Liver (tissue), 9 donors: ENCODE measurements around the gene WDR45. TPM values are rescaled to one million over a fixed set of nuclear protein-coding genes. Genes with fewer than 3 reads are reported as not detected.

ENCODE experiments used
- DNase-seq: peaks from one replicate; pipeline ENCODE4 v3.0.0-alpha.2; 2017; ENCODE audit warnings: low spot score
- H3K27ac ChIP-seq, 2 donors: one replicate each; pipeline ENCODE4 v1.7.0; 2013; ENCODE audit warnings: inconsistent platforms in 2 of 2, low read length in 2 of 2, control low read depth in 1 of 2, low read depth in 1 of 2, mild to moderate bottlenecking in 1 of 2
- H3K27me3 ChIP-seq, 4 donors: one replicate each; pipeline versions ENCODE4 v1.6.1 to v1.7.0; 2013; ENCODE audit warnings: low read length in 3 of 4, inconsistent platforms in 1 of 4, mild to moderate bottlenecking in 1 of 4, moderate library complexity in 1 of 4; ENCODE audit not compliant: control insufficient read depth in 4 of 4, insufficient read depth in 4 of 4
- H3K36me3 ChIP-seq, 4 donors: one replicate each; pipeline versions ENCODE4 v1.6.1 to v1.7.0; 2013; ENCODE audit warnings: low read length in 3 of 4, mild to moderate bottlenecking in 3 of 4, low read depth in 1 of 4, moderate library complexity in 1 of 4; ENCODE audit not compliant: control insufficient read depth in 4 of 4, insufficient read depth in 3 of 4
- H3K4me1 ChIP-seq, 4 donors: one replicate each; pipeline versions ENCODE4 v1.6.1 to v1.7.0; 2013; ENCODE audit warnings: low read length in 3 of 4, mild to moderate bottlenecking in 3 of 4, moderate library complexity in 1 of 4; ENCODE audit not compliant: control insufficient read depth in 4 of 4, insufficient read depth in 4 of 4
- H3K4me3 ChIP-seq, 3 donors: one replicate each; pipeline versions ENCODE4 v1.6.1 to v1.7.0; 2013; ENCODE audit warnings: low read length in 3 of 3, control low read depth in 1 of 3, low read depth in 1 of 3, mild to moderate bottlenecking in 1 of 3
- H3K9ac ChIP-seq, 2 donors: one replicate each; pipeline ENCODE4 v1.7.0; 2013; ENCODE audit warnings: low read length in 2 of 2, mild to moderate bottlenecking in 2 of 2, moderate library complexity in 2 of 2, control low read depth in 1 of 2, low read depth in 1 of 2
- H3K9me3 ChIP-seq, 4 donors: one replicate each; pipeline versions ENCODE4 v1.6.1 to v1.7.0; 2013; ENCODE audit warnings: low read length in 3 of 4; ENCODE audit not compliant: control insufficient read depth in 4 of 4
- EGR1 ChIP-seq, 2 donors: IDR thresholded peaks; 2 replicates each; pipeline ENCODE4 v1.6.1; 2016 to 2018; ENCODE audit warnings: antibody characterized with exemption in 2 of 2, low read depth in 2 of 2
- FOXA1 ChIP-seq: IDR thresholded peaks from 2 replicates; pipeline ENCODE4 v1.6.1; 2016; ENCODE audit warnings: antibody characterized with exemption
- FOXA2 ChIP-seq: IDR thresholded peaks from 2 replicates; pipeline ENCODE4 v1.6.1; 2016; ENCODE audit warnings: antibody characterized with exemption
- GABPA ChIP-seq, 2 donors: IDR thresholded peaks in 1 of 2; conservative IDR thresholded peaks in 1 of 2; 2 replicates each; pipeline ENCODE4 v1.6.1; 2016; ENCODE audit warnings: antibody characterized with exemption in 2 of 2, mild to moderate bottlenecking in 1 of 2, moderate library complexity in 1 of 2
- HNF4A ChIP-seq, 2 donors: conservative IDR thresholded peaks; 2 replicates each; pipeline ENCODE4 v1.6.1; 2016; ENCODE audit warnings: antibody characterized with exemption in 2 of 2, mild to moderate bottlenecking in 2 of 2
- HNF4G ChIP-seq: IDR thresholded peaks from 2 replicates; pipeline ENCODE4 v1.6.1; 2016; ENCODE audit warnings: antibody characterized with exemption
- JUND ChIP-seq, 2 donors: IDR thresholded peaks; 2 replicates each; pipeline ENCODE4 v1.6.1; 2016; ENCODE audit warnings: antibody characterized with exemption in 2 of 2
- NR2F2 ChIP-seq: IDR thresholded peaks from 2 replicates; pipeline ENCODE4 v1.6.1; 2016; ENCODE audit warnings: antibody characterized with exemption
- RAD21 ChIP-seq, 2 donors: IDR thresholded peaks; 2 replicates each; pipeline ENCODE4 v1.6.1; 2016; ENCODE audit warnings: antibody characterized with exemption in 2 of 2, mild to moderate bottlenecking in 2 of 2
- RXRA ChIP-seq, 2 donors: IDR thresholded peaks; 2 replicates each; pipeline ENCODE4 v1.6.1; 2017 to 2018; ENCODE audit warnings: antibody characterized with exemption in 2 of 2, mild to moderate bottlenecking in 1 of 2
- SP1 ChIP-seq: IDR thresholded peaks from 2 replicates; pipeline ENCODE4 v1.6.1; 2018; ENCODE audit warnings: antibody characterized with exemption, mild to moderate bottlenecking
- YY1 ChIP-seq: IDR thresholded peaks from 2 replicates; pipeline ENCODE4 v1.6.1; 2016; ENCODE audit warnings: antibody characterized with exemption, mild to moderate bottlenecking
- WGBS: extraction: QIAGEN DNeasy Blood & Tissue Kit; methylation state at CpG from one replicate; pipeline ENCODE4 v1.1.7; 2013; 5-methylcytosine and 5-hydroxymethylcytosine counted together
- polyA plus RNA-seq, 2 donors: library from polyadenylated mRNA; stranded (reverse) in 1 of 2; unstranded in 1 of 2; fragments of 200-250 nt in 1 of 2; fragments of >200 nt in 1 of 2; fragmentation: Nextera tagmentation in 1 of 2; extraction: Ambion mirVana in 1 of 2; gene quantifications; one replicate each; pipeline versions ENCODE4 v1.2.1 to v1.2.3, GENCODE V29; 2013 to 2015
- total RNA-seq, 2 donors: library from RNA; depleted of rRNA; stranded (reverse); fragments of >200 nt; gene quantifications; one replicate each; pipeline ENCODE4 v1.2.3, GENCODE V29; 2014
- TF ChIP-seq, protein P1 (sequence below): IDR thresholded peaks from 2 replicates; pipeline ENCODE4 v1.6.1; 2016; ENCODE audit warnings: antibody characterized with exemption
- TF ChIP-seq, protein P2 (sequence below): fragments of 150-350 bp; IDR thresholded peaks from 2 replicates; pipeline ENCODE4 v1.5.1; 2017; ENCODE audit warnings: improper control_type of control experiment, low read depth, low read length; ENCODE audit not compliant: missing input control
- TF ChIP-seq, protein P3 (sequence below): IDR thresholded peaks from 2 replicates; pipeline ENCODE4 v1.6.1; 2016; ENCODE audit warnings: antibody characterized with exemption
- TF ChIP-seq, protein P4 (sequence below): IDR thresholded peaks from 2 replicates; pipeline ENCODE4 v1.6.1; 2016; ENCODE audit warnings: antibody characterized with exemption
- TF ChIP-seq, protein P5 (sequence below): IDR thresholded peaks from 2 replicates; pipeline ENCODE4 v1.6.1; 2016; ENCODE audit warnings: antibody characterized with exemption, mild to moderate bottlenecking
- donor health status: healthy.
- donor health status: healthy.
- donor health status: healthy.
- donor health status: healthy.
- donor health status: healthy.

The WDR45 gene
- total and polyA plus RNA-seq, 4 donors = 28.0 to 60.7 (median 49.6) TPM

DNA sequence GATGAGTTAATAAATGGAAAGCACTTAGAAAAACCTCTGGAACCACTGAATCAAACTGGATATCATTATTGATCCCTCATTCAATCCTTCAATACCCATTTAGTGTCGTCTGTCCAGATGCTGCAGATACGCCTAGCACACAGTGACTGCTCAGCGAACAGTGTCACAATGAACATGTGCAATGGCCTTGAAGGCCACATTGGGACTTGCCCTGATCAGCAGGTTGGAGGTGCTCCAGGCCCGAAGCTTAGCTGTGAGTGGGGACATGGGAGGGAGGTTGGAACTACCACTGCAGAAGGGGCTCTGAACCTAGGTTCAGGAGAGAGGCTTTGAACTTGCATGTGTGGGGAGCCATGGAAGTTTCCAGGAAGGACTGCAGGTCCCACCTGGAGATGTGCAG, 26.6 kb upstream of the WDR45 start:
- no peak for DNase-seq
- Histone ChIP-seq H3K9ac (no peak overlapping the region), H3K4me3 (no peak overlapping the region), H3K4me1 (peaks cover 3 to 14% (median 10%) of the 10 kb centered on the region in 4 donors), H3K9me3 (no peaks in the 10 kb centered on the region), H3K36me3 (peaks cover 0 to 7% (median 2%) of the 10 kb centered on the region in 4 donors), H3K27ac (no peak overlapping the region), H3K27me3 (no peaks in the 10 kb centered on the region)
- TF ChIP-seq NR2F2 (no peak), RAD21 (IDR thresholded peaks at IDR 0.05) (no peak), FOXA2 (no peak), EGR1 (IDR thresholded peaks at IDR 0.05; ENCODE audit: low read depth in 2 of 2) (no peak), FOXA1 (no peak), HNF4G (no peak), SP1 (no peak)
- TF ChIP-seq, protein P1, sequence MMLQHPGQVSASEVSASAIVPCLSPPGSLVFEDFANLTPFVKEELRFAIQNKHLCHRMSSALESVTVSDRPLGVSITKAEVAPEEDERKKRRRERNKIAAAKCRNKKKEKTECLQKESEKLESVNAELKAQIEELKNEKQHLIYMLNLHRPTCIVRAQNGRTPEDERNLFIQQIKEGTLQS = no peak
- TF ChIP-seq, protein P2, sequence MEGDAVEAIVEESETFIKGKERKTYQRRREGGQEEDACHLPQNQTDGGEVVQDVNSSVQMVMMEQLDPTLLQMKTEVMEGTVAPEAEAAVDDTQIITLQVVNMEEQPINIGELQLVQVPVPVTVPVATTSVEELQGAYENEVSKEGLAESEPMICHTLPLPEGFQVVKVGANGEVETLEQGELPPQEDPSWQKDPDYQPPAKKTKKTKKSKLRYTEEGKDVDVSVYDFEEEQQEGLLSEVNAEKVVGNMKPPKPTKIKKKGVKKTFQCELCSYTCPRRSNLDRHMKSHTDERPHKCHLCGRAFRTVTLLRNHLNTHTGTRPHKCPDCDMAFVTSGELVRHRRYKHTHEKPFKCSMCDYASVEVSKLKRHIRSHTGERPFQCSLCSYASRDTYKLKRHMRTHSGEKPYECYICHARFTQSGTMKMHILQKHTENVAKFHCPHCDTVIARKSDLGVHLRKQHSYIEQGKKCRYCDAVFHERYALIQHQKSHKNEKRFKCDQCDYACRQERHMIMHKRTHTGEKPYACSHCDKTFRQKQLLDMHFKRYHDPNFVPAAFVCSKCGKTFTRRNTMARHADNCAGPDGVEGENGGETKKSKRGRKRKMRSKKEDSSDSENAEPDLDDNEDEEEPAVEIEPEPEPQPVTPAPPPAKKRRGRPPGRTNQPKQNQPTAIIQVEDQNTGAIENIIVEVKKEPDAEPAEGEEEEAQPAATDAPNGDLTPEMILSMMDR = no peak
- 97% methylated on average over 4 of the region's 4 CpGs for WGBS

DNA sequence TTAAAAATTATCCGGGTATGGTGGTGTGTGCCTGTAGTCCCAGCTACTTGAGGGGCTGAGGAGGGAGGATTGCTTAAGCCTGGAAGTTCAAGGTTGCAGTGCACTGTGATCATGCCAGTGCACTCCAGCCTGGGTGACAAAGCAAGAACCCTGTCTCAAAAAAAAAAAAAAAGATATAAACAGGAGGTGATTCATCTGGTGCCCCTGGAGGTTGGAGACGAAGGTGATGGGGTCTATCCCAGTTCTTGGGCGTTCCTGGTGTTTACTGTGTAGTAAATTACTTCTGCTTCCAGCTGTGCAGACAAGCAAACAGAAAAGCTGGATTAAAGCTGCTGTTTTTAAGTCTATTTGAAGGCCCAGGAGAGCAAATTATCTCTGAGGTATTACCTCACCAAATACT, 23.9 kb upstream of the WDR45 start:
- no peak overlapping the region for H3K9ac ChIP-seq
- peak overlapping the region; percentile 50 to 56 for H3K27ac ChIP-seq
- H3K9me3 ChIP-seq = no peaks in the 10 kb centered on the region
- H3K4me1 ChIP-seq = peaks cover 3 to 18% (median 10%) of the 10 kb centered on the region in 4 donors
- DNase-seq = no peak
- no peak for TF ChIP-seq HNF4G
- TF ChIP-seq, protein P3, sequence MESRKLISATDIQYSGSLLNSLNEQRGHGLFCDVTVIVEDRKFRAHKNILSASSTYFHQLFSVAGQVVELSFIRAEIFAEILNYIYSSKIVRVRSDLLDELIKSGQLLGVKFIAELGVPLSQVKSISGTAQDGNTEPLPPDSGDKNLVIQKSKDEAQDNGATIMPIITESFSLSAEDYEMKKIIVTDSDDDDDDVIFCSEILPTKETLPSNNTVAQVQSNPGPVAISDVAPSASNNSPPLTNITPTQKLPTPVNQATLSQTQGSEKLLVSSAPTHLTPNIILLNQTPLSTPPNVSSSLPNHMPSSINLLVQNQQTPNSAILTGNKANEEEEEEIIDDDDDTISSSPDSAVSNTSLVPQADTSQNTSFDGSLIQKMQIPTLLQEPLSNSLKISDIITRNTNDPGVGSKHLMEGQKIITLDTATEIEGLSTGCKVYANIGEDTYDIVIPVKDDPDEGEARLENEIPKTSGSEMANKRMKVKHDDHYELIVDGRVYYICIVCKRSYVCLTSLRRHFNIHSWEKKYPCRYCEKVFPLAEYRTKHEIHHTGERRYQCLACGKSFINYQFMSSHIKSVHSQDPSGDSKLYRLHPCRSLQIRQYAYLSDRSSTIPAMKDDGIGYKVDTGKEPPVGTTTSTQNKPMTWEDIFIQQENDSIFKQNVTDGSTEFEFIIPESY = no peak
- peak; percentile 12 to 29 for TF ChIP-seq HNF4A (conservative IDR thresholded peaks at IDR 0.05)
- TF ChIP-seq FOXA1 = no peak
- TF ChIP-seq, protein P4, sequence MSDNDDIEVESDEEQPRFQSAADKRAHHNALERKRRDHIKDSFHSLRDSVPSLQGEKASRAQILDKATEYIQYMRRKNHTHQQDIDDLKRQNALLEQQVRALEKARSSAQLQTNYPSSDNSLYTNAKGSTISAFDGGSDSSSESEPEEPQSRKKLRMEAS = no peak
- no peaks in the 10 kb centered on the region for H3K27me3 ChIP-seq
- no peaks in the 10 kb centered on the region for H3K36me3 ChIP-seq
- H3K4me3 ChIP-seq = no peak overlapping the region
- 45% methylated on average over 3 of the region's 3 CpGs for WGBS

DNA sequence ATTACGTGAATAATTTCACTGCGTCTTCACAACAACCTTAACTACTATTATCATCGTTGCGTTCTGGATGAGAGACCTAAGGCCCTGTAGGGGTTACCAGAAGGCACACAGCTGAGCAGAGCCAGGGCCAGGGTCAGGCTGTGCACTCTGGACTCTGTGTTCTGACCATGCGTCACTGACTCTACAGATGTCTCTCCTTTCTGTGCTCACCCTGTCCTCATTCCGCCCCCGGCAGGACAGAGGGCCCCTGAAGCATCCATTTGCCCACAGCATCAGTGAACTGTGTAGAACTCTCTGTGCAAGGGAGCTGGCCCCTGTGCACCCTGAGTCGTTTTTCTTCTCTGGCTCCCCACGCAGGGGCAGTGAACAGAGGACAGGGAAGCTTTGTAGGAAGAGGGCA, 22.5 kb upstream of the WDR45 start:
- TF ChIP-seq, protein P5, sequence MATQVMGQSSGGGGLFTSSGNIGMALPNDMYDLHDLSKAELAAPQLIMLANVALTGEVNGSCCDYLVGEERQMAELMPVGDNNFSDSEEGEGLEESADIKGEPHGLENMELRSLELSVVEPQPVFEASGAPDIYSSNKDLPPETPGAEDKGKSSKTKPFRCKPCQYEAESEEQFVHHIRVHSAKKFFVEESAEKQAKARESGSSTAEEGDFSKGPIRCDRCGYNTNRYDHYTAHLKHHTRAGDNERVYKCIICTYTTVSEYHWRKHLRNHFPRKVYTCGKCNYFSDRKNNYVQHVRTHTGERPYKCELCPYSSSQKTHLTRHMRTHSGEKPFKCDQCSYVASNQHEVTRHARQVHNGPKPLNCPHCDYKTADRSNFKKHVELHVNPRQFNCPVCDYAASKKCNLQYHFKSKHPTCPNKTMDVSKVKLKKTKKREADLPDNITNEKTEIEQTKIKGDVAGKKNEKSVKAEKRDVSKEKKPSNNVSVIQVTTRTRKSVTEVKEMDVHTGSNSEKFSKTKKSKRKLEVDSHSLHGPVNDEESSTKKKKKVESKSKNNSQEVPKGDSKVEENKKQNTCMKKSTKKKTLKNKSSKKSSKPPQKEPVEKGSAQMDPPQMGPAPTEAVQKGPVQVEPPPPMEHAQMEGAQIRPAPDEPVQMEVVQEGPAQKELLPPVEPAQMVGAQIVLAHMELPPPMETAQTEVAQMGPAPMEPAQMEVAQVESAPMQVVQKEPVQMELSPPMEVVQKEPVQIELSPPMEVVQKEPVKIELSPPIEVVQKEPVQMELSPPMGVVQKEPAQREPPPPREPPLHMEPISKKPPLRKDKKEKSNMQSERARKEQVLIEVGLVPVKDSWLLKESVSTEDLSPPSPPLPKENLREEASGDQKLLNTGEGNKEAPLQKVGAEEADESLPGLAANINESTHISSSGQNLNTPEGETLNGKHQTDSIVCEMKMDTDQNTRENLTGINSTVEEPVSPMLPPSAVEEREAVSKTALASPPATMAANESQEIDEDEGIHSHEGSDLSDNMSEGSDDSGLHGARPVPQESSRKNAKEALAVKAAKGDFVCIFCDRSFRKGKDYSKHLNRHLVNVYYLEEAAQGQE = no peak
- TF ChIP-seq YY1 = peak; percentile 56
- TF ChIP-seq FOXA2 = no peak
- peak; percentile 84 to 91 for TF ChIP-seq RXRA (IDR thresholded peaks at IDR 0.05)
- TF ChIP-seq NR2F2 = no peak
- peak; percentile 83 to 87 for TF ChIP-seq HNF4A (conservative IDR thresholded peaks at IDR 0.05)
- TF ChIP-seq, protein P4 = peak; percentile 33
- peak; percentile 87 for TF ChIP-seq SP1
- TF ChIP-seq GABPA (IDR thresholded peaks at IDR 0.05 in 1 of 2, conservative IDR thresholded peaks at IDR 0.05 in 1 of 2) = no peak
- no peak for TF ChIP-seq RAD21 (IDR thresholded peaks at IDR 0.05)
- TF ChIP-seq, protein P3 = no peak
- peak in 1 of 2 donors; percentile 56 for TF ChIP-seq JUND (IDR thresholded peaks at IDR 0.05)
- no peak for TF ChIP-seq FOXA1
- TF ChIP-seq HNF4G = peak; percentile 50
- H3K36me3 ChIP-seq = no peaks in the 10 kb centered on the region
- no peak overlapping the region for H3K9ac ChIP-seq
- H3K4me3 ChIP-seq = no peak overlapping the region
- DNase-seq = no peak
- H3K4me1 ChIP-seq = peaks cover 3 to 18% (median 10%) of the 10 kb centered on the region in 4 donors
- no peaks in the 10 kb centered on the region for H3K27me3 ChIP-seq
- H3K27ac ChIP-seq = peak overlapping the region; percentile 87 to 96
- H3K9me3 ChIP-seq = no peaks in the 10 kb centered on the region
- 42% methylated on average over 9 of the region's 9 CpGs for WGBS
